ENCODE data around the gene F2. TPM values are rescaled to one million over a fixed set of nuclear protein-coding genes. Genes with fewer than 3 reads are reported as not detected.

Gene F2
- total RNA-seq, 1 experiment from 2014 or later = not detected

- Histone ChIP-seq H2AFZ (ENCODE audit: low read length) (no peak overlapping the region), H3K9me3 (ENCODE audit: low read length) (no peaks in the 10 kb centered on the region), H4K20me1 (ENCODE audit: low read length) (no peaks in the 10 kb centered on the region), H3K4me3 (ENCODE audit: low read length) (no peak overlapping the region), H3K9me2 (replicated peaks; ENCODE audit: low read length) (no peaks in the 10 kb centered on the region), H3K27me3 (ENCODE audit: low read length) (no peaks in the 10 kb centered on the region), H3F3A (ENCODE audit: low read length, unreplicated experiment) (no peaks in the 10 kb centered on the region), H3K36me3 (ENCODE audit: low read depth, low read length) (no peaks in the 10 kb centered on the region), H3K9ac (ENCODE audit: low read length) (no peak overlapping the region), H3K4me2 (ENCODE audit: low read length) (no peak overlapping the region), H3K4me1 (ENCODE audit: insufficient read depth, low read length) (no peaks in the 10 kb centered on the region), H3K79me2 (ENCODE audit: low read length) (no peaks in the 10 kb centered on the region), H3K27ac (ENCODE audit: low read length) (no peak overlapping the region)
- TF ChIP-seq EZH2phosphoT487 (IDR thresholded peaks at IDR 0.05; ENCODE audit: borderline replicate concordance, low read length) (no peak), EZH2 (IDR thresholded peaks at IDR 0.05; ENCODE audit: low read length, unreplicated experiment) (no peak), CTCF (conservative IDR thresholded peaks at IDR 0.05; ENCODE audit: low read depth, low read length) (no peak)
- intact Hi-C loops (cut with micrococcal nuclease) = no loop called here
- no TSS peak for BruUV-seq (replicated peaks)
- CTCF ChIA-PET = no interaction called here
- DNase-seq (no peak), ATAC-seq (no peak)
- POLR2A ChIA-PET (ENCODE audit: unreplicated experiment) = no interaction called here
Observed at GRCh38 chr11:46725338-46726205, 6.6 kb downstream of the F2 start.

GRCh38 chr11:46726206-46726862, 7.3 kb downstream of the F2 start:
- Histone ChIP-seq H3K79me2 (ENCODE audit: low read length) (no peaks in the 10 kb centered on the region), H2AFZ (ENCODE audit: low read length) (no peak overlapping the region), H3K4me2 (ENCODE audit: low read length) (no peak overlapping the region), H3K4me1 (ENCODE audit: insufficient read depth, low read length) (no peaks in the 10 kb centered on the region), H3F3A (ENCODE audit: low read length, unreplicated experiment) (no peaks in the 10 kb centered on the region), H3K36me3 (ENCODE audit: low read depth, low read length) (no peaks in the 10 kb centered on the region), H3K27me3 (ENCODE audit: low read length) (no peaks in the 10 kb centered on the region), H3K9ac (ENCODE audit: low read length) (no peak overlapping the region), H3K9me2 (replicated peaks; ENCODE audit: low read length) (no peaks in the 10 kb centered on the region), H4K20me1 (ENCODE audit: low read length) (no peaks in the 10 kb centered on the region), H3K27ac (ENCODE audit: low read length) (no peak overlapping the region), H3K9me3 (ENCODE audit: low read length) (no peaks in the 10 kb centered on the region), H3K4me3 (ENCODE audit: low read length) (no peak overlapping the region)
- no TSS peak for BruUV-seq (replicated peaks)
- ChIA-PET POLR2A (ENCODE audit: unreplicated experiment) (no interaction called here), CTCF (no interaction called here)
- no peak for TF ChIP-seq CTCF (conservative IDR thresholded peaks at IDR 0.05; ENCODE audit: low read depth, low read length)
- TF ChIP-seq EZH2phosphoT487 (IDR thresholded peaks at IDR 0.05; ENCODE audit: borderline replicate concordance, low read length) = no peak
- no peak for TF ChIP-seq EZH2 (IDR thresholded peaks at IDR 0.05; ENCODE audit: low read length, unreplicated experiment)
- intact Hi-C loops (cut with micrococcal nuclease) = no loop called here
- DNase-seq = no peak
- no peak for ATAC-seq

Measured in PC-3 (cell line).